ENCODE measurements around the gene CRACR2B. TPM values are rescaled to one million over a fixed set of nuclear protein-coding genes. Genes with fewer than 3 reads are reported as not detected.

Gene CRACR2B
- total and polyA plus RNA-seq, 2 of the 13 experiments (the other 11 are each of a cell fraction or from before 2014, with no cell fraction given), result 14.9 to 21.0 TPM

DNA sequence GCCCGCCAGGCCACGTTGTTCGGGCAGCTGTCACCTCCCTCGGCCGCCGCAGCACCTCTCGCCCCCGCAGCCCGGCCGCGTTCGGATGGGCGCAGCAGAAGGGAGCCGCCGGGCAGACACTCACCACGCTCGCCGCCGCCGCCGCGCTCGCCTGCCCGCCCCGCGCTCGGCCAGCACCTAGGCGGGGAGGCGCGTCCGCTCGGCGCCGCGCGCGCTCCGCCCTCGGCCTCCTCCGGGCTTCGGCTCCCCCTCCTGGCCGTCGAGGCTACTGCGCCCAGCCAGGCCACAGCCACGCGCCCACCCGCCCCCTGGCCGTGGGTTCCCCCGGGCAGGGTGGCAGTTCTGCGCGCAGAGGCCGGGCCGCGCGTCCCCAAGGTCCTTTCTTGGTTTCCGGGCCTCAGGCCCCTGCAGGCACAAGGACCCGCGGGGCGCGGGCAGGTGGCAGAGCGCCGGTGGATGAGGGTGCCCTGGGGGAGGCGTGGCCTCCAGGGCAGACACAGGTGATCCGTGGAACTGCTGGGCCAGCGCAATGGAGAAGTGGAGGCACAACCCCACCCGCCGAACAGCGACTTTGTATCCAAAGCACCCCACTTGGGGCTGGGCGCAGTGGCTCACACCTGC is 29.5 kb upstream of the CRACR2B start, which contains the start of gene SLC25A22:
SLC25A22 (minus strand) TSS at position 189 of the 621 bp plus-strand sequence. CDS start 3,275 bp downstream, outside the sequence.
- peaks cover 7 to 8% of the 10 kb centered on the region in 2 experiments; a peak in 3 of 5 replicates for H3K36me3 ChIP-seq (replicated peaks in 1 of 2; ENCODE audit: control insufficient read depth in 1 of 2, insufficient read depth in 2 of 2, low read length in 2 of 2)
- FAIRE-seq (no peak), DNase-seq (ENCODE audit: low spot score) (peak; percentile 49), ATAC-seq (peak; percentile 52)
- no TSS peak for BruUV-seq (replicated peaks)
- no peaks in the 10 kb centered on the region for H3K9me3 ChIP-seq (ENCODE audit: low read length)
- H3K4me3 ChIP-seq (replicated peaks in 1 of 3; ENCODE audit: insufficient read depth in 1 of 3, low read depth in 2 of 3, low read length in 3 of 3), result peak within 1 kb of the TSS; percentile 70 to 97 (median 94)
- no peaks in the 10 kb centered on the region; a peak in 1 of 5 replicates for H3K27me3 ChIP-seq (ENCODE audit: control insufficient read depth in 1 of 2, insufficient read depth in 2 of 2, low read length in 2 of 2)
- peaks cover 4% of the 10 kb centered on the region for H3K4me1 ChIP-seq (ENCODE audit: insufficient read depth, low read length)
- CTCF ChIA-PET (ENCODE audit: low intra/inter-chr PET ratio, low total read pairs), result interaction anchor here (1.2 kb wide), 1 partner anchor 70 kb away, joined by 4 read pairs; no protein-coding TSS in a partner anchor
- peaks cover 4% of the 10 kb centered on the region for H3K79me2 ChIP-seq (ENCODE audit: insufficient read depth, low read length)
- peak within 1 kb of the TSS; percentile 82 for H3K9ac ChIP-seq (ENCODE audit: insufficient read depth, low read depth, low read length)
- H3K27ac ChIP-seq (ENCODE audit: extremely low read length, insufficient read depth, low read length), result peak within 1 kb of the TSS; percentile 80
- no peaks in the 10 kb centered on the region for H4K20me1 ChIP-seq (ENCODE audit: insufficient read depth, low read length)
- H2AFZ ChIP-seq (ENCODE audit: low read length), result no peak within 1 kb of the TSS
- in situ Hi-C loops (cut with HindIII; ENCODE audit: extremely low pct_ligation_motif_present, low pct_unique_long_range_greater_than_20kb) (no loop called here), intact Hi-C loops (cut with micrococcal nuclease; ENCODE audit: unreplicated experiment) (no loop called here)
- H3K4me2 ChIP-seq (ENCODE audit: low read depth, low read length), result peak within 1 kb of the TSS; percentile 100
- POLR2A ChIA-PET, result interaction anchor here (5.3 kb wide), 1 partner anchor 20 kb away, joined by 44 read pairs; the partner anchor contains the start of gene GATD1
- 67% methylated on average over 7 of the region's 69 CpGs for WGBS (ENCODE audit: low lambda C conversion rate)
- TF ChIP-seq YY1 (IDR thresholded peaks at IDR 0.05; ENCODE audit: insufficient read depth, insufficient replicate concordance, low read depth, low read length), result peak; percentile 40
- TF ChIP-seq, protein P1, sequence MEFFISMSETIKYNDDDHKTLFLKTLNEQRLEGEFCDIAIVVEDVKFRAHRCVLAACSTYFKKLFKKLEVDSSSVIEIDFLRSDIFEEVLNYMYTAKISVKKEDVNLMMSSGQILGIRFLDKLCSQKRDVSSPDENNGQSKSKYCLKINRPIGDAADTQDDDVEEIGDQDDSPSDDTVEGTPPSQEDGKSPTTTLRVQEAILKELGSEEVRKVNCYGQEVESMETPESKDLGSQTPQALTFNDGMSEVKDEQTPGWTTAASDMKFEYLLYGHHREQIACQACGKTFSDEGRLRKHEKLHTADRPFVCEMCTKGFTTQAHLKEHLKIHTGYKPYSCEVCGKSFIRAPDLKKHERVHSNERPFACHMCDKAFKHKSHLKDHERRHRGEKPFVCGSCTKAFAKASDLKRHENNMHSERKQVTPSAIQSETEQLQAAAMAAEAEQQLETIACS (CRISPR knock-in tag; IDR thresholded peaks at IDR 0.05), result peak; percentile 84
- peak; percentile 26; the same call in 1 of the 2 replicates for TF ChIP-seq ZNF724P (CRISPR knock-in tag; IDR thresholded peaks at IDR 0.05; ENCODE audit: borderline replicate concordance)
- TF ChIP-seq ZNF614 (CRISPR knock-in tag; IDR thresholded peaks at IDR 0.05; ENCODE audit: borderline replicate concordance), result 0 out of 2 replicates have a peak, but pooled peaks have one; percentile 13
- TF ChIP-seq GABPB1 (CRISPR knock-in tag; IDR thresholded peaks at IDR 0.05), result 0 out of 2 replicates have a peak, but pooled peaks have one; percentile 9
- TF ChIP-seq MXI1 (IDR thresholded peaks at IDR 0.05; ENCODE audit: borderline replicate concordance, low read depth, low read length), result peak; percentile 86; the same call in 1 of the 3 replicates
- TF ChIP-seq, protein P2, sequence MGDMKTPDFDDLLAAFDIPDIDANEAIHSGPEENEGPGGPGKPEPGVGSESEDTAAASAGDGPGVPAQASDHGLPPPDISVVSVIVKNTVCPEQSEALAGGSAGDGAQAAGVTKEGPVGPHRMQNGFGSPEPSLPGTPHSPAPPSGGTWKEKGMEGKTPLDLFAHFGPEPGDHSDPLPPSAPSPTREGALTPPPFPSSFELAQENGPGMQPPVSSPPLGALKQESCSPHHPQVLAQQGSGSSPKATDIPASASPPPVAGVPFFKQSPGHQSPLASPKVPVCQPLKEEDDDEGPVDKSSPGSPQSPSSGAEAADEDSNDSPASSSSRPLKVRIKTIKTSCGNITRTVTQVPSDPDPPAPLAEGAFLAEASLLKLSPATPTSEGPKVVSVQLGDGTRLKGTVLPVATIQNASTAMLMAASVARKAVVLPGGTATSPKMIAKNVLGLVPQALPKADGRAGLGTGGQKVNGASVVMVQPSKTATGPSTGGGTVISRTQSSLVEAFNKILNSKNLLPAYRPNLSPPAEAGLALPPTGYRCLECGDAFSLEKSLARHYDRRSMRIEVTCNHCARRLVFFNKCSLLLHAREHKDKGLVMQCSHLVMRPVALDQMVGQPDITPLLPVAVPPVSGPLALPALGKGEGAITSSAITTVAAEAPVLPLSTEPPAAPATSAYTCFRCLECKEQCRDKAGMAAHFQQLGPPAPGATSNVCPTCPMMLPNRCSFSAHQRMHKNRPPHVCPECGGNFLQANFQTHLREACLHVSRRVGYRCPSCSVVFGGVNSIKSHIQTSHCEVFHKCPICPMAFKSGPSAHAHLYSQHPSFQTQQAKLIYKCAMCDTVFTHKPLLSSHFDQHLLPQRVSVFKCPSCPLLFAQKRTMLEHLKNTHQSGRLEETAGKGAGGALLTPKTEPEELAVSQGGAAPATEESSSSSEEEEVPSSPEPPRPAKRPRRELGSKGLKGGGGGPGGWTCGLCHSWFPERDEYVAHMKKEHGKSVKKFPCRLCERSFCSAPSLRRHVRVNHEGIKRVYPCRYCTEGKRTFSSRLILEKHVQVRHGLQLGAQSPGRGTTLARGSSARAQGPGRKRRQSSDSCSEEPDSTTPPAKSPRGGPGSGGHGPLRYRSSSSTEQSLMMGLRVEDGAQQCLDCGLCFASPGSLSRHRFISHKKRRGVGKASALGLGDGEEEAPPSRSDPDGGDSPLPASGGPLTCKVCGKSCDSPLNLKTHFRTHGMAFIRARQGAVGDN (CRISPR knock-in tag; IDR thresholded peaks at IDR 0.05), result peak; percentile 41
- 0 out of 2 replicates have a peak, but pooled peaks have one; percentile 54 for TF ChIP-seq HOXA3 (CRISPR knock-in tag; IDR thresholded peaks at IDR 0.05)
- TF ChIP-seq MAZ (IDR thresholded peaks at IDR 0.05; ENCODE audit: borderline replicate concordance, low read depth, low read length), result no peak
- 0 out of 2 replicates have a peak, but pooled peaks have one; percentile 27 for TF ChIP-seq MAZ (CRISPR knock-in tag; IDR thresholded peaks at IDR 0.05; ENCODE audit: low read depth)
- TF ChIP-seq RAD21 (CRISPR knock-in tag; IDR thresholded peaks at IDR 0.05), result peak; percentile 87
- 0 out of 2 replicates have a peak, but pooled peaks have one; percentile 66 for TF ChIP-seq KLF12 (CRISPR knock-in tag; IDR thresholded peaks at IDR 0.05; ENCODE audit: borderline replicate concordance)
- peak; percentile 37 for TF ChIP-seq PHF8 (CRISPR knock-in tag; IDR thresholded peaks at IDR 0.05)
- TF ChIP-seq ZNF788 (CRISPR knock-in tag; IDR thresholded peaks at IDR 0.05; ENCODE audit: borderline replicate concordance), result no peak
- no peak for TF ChIP-seq RFX3 (CRISPR knock-in tag; IDR thresholded peaks at IDR 0.05)
- TF ChIP-seq XRCC5 (optimal IDR thresholded peaks at IDR 0.05; ENCODE audit: low read length), result peak; percentile 13

All from HepG2 (cell line).